ENCODE results near the gene GIMAP2.

- TF ChIP-seq CTCF (IDR thresholded peaks at IDR 0.05) (no peak), POLR2A (IDR thresholded peaks at IDR 0.05) (no peak)
These were observed 40.1 kb upstream of the GIMAP2 start for GRCh38 chr7:150645259-150646020.
